ENCODE results near the gene DDX21.
A peak's percentile ranks its signal among the peaks of the same experiment; 100 is the strongest.
"Not testable (repeated sequence)": the region's sequence is repeated elsewhere in the genome, so short reads cannot be mapped to it uniquely, and the experiment has no call there.

Gene DDX21

DNA sequence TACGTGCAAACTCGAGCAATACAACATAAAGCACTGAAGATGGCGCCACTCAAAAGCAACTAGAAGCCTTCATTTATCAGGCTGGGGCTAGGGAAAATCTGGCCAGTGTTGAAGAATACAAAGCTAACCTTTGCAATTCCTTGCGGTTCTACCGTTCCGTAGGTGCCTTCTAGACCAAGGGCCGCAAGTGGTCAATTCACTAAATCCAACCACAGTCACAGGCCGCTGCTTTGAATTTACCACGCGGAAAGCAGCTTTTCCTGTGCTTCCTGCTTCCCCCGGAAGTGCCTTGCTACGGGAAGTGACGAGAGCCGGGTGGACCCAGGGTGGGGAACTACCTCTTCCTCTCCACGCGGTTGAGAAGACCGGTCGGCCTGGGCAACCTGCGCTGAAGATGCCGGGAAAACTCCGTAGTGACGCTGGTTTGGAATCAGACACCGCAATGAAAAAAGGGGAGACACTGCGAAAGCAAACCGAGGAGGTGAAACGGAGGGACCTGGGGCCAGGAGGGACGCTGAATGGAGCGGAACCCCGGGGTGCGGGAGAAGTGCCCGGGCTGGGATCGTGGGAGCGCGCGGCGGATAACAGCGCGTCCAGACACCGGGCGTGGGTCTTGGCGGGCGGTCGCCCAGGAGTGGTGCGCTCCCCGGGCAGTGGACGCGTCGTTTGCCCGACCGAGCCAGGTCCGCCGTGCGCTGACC, at the start of gene DDX21:
TSS of gene DDX21 (plus strand) at position 339 of the 701 bp plus-strand sequence. CDS start at position 395, 56 bp downstream.
- peak; percentile 92 for DNase-seq

DNA sequence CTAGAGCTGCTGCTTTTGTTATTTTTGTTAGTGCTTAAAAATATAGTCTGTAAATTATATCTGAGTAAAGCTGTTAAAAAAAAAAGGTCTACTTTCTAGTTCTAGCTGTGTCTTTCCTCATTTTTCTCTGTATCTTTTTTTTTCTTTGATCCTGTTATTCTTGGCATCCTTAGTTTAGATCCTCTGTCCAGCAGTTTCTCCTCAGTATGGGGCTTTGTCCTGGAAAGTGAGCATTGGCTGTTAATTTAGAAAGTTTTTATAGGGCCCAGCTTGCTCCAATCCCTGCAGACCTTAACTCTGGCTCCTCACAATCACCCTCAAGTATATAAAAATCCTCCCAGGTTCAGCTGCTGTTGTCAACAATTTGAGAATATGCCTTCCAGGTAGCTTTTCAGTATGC, 31.4 kb upstream of the DDX21 start:
- no peak for DNase-seq

DNA sequence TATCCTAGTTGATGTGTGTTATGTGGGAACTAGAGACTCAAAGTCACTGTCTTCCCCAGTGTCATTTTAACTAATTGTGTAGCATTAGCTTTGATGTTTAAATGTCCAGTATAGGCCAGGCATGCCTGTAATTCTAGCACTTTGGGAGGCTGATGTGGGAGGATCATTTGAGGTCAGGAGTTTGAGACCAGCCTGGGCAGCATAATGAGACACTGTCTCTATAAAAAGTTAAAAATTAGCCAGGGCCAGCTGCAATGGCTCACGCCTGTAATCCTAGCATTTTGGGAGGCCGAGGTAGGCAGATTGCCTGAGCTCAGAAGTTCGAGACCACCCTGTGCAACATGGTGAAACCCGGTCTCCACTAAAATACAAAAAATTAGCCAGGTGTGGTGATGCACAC, 30.5 kb upstream of the DDX21 start:
- DNase-seq: no peak

DNA sequence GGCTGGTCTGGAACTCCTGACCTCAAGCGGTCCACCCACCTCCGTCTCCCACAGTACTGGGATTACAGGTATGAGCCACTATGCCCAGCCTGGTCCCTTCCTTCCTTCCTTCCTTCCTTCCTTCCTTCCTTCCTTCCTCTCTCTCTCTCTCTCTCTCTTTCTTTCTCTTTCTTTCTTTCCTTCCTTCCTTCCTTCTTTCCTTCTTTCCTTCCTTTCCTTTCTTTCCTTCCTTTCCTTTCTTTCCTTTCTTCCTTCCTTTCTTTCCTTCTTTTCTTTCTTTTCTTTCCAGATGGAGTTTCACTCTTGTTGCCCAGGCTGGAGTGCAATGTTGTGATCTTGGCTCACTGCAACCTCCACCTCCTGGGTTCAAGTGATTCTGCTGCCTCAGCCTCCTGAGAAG, 26.8 kb upstream of the DDX21 start:
- not testable (repeated sequence) for DNase-seq

DNA sequence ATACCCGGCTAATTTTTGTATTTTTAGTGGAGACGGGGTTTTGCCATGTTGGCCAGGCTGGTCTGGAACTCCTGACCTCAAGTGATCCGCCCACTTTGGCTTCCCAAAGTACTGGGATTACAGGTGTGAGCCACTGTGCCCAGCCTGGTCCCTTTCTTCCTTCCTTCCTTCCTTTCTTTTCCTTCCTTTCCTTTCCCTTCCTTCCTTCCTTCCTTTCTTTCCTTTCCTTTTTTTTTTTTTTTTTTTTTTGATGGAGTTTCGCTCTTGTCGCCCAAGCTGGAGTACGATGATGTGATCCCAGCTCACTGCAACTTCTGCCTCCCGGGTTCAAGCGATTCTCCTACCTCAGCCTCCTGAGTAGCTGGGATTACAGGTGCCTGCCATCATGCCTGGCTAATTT, 26.1 kb upstream of the DDX21 start:
- not testable (repeated sequence) for DNase-seq

DNA sequence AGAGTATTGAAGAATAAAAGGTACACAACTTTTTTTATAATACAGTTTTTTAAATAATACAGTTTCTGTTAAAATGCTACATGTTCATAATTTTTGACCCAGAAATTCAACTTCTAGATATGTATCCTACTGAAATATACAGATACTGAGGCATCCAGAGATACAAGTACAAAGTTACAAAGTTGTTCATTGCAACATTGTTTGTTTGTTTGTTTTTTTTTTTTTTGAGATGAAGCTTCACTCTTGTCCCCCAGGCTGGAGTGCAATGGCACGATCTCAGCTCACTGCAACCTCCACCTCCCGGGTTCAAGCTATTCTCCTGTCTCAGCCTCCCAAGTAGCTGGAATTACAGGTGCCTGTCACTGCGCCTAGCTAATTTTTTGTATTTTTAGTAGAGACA, 23.1 kb upstream of the DDX21 start:
- DNase-seq: not testable (repeated sequence)

DNA sequence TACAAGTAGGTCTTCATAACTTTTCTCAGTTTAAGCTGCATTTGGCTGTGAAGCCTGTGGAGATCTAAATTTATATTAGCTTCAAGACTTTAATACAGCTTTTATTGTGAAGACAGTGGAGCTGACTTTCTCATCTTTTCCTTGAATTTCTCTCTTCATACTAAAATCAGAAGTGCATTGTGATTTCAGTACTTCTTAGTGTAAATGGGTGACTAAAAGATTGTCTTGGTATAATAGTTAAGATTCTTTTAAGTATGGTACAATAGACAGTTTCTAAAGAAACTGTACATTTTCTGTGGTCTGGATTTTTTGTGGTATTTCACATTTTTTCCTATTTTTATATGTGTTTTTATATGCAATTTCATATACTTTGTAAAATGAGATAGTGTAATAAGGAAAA, 21.0 kb upstream of the DDX21 start:
- no peak for DNase-seq

DNA sequence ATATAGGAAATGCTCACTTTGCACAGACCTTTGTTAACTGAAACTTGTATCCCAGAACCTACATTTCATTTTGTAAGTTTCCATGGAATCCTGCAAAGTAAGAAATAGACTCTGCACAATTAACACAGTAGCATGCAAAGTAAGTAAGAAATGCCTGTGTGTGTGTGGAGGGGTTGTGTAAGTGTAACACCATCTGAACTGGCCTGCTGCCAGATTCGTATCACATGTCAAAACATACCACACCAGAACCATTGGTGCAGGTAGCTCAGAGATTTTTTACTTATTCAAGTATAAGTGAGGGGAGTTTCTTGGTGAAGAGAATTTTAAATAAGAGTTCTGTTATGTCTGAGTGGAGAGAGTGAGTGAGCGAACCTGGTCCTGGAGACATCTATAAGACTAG, 17.9 kb upstream of the DDX21 start:
- no peak for DNase-seq

DNA sequence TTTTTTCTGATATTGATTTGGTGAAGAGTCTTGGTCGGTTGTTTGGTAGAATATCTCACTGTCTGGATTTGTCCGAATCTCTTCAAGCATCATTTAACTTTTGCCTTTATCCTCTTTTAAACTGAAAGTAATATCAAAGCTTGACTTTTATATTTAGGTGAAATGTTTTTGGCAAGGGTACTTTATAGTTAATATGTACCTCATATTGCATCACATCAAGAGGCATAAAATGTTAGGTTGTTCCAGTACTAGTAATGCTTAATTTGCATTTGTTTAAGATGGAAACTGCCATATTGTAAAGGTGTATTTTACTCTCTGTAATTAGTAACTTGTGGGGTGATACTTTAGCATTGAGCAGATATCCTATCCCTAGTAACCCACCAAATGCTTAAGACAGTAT, 17.1 kb upstream of the DDX21 start:
- no peak for DNase-seq

DNA sequence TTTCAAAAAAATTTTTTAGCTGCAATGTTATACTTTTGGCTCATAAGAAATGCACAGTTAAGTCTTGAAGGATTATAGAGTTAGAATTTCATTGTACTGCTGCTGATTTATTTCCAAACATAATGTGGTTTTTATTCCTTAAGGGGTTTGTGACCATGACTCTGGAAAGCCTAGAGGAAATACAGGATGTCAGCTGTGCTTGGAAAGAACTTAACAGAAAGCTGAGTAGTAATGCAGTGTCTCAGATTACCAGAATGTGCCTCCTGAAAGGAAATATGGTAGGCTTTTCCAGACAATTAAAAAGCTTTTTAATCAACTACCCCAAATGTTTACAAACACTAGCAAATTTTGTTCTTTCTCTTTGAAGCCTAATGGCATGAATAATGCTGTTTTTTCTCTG, 15.1 kb upstream of the DDX21 start:
- not testable (repeated sequence) for DNase-seq

DNA sequence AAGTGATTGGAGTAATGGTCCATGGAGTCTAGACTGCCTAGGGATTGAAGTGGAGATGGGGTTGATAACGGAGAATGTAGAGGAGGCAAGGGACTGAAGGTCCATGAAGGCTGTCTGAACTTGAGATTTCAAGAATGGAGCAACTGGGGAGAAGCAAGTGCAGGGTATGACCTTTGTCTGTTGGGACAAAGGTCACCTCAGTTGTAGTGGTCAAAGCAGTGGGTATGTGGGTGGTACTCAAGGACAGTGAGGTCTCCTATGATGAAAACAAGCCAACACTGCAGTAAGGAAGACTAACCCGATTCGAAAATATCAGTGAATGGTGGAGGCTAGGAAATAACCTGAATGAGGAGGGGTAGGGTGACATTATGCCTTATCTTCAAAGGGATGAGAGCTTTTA, 5.4 kb upstream of the DDX21 start:
- DNase-seq: no peak

DNA sequence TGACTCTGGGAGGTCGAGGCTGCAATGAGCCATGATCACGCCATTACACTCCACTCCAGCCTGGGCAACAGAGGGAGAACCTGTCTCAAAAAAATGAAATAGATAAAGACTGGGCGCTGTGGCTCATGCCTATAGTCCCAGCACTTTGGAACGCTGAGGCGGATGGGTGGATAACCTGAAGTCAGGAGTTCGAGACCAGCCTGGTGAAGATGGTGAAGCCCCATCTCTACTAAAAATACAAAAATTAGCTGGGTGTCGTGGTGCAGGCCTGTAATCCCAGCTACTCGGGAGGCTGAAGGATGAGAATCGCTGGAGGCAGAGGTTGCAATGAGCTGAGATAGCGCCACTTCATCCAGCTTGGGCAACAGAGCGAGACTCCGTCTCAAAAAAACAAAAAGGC, 1.1 kb upstream of the DDX21 start:
- DNase-seq: no peak

DNA sequence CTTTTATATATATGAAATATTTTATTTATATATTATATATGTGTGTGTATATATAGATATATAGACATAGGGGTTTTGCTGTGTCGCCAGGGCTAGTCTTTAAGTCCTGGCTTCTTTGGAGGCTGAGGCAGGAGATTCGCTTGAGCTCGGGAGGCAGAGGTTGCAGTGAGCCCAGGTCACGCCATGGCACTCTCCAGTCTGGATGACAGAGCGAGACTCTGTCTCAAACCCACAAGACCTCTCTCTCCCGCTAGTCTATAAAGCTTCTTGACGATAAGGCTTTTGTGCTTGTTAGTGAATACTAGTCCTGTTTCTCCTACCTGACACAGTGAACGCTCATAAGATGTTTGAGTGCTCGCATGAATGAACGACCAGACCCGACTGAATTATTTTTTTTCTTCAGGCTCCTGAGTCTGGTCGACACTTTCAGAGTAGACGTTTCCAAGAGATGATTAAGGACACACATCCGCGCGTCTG, 577 bp upstream of the DDX21 start:
- DNase-seq: no peak

DNA sequence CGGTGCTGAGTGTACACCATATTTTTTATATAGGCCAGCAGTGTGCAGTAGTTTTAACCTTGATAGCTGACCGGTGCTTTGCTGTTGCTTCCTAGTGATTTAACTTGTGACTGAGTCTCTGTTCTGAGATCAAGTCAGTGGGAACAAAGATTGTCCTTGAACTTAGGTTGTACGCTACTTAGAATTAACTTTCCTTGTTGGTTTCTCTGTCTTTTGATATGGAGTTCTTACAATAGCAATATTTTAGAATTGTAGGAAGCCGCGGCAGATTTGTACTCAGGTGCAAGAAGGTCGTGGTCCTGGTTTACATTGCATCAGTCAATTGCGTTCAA, 1.3 kb downstream of the DDX21 start:
- DNase-seq: no peak

DNA sequence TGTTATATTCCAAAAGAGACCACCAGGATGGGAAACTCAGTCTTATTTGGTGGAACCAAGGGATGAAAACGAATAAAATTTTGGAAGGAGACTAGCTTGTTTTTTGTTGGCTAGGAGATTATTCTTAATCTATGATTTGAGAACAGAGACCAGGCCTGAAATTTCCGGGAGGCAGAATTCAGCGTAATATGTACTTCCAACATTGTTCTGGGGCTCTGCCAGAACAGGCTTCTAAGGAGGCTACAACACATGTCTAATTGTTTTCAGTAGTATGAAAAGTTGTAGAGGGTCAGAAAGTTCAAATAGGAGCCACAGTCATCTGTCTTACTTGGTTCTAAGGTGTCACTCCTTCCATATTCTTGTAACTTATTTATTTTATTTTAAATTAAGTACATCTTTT, 1.7 kb downstream of the DDX21 start:
- no peak for DNase-seq

DNA sequence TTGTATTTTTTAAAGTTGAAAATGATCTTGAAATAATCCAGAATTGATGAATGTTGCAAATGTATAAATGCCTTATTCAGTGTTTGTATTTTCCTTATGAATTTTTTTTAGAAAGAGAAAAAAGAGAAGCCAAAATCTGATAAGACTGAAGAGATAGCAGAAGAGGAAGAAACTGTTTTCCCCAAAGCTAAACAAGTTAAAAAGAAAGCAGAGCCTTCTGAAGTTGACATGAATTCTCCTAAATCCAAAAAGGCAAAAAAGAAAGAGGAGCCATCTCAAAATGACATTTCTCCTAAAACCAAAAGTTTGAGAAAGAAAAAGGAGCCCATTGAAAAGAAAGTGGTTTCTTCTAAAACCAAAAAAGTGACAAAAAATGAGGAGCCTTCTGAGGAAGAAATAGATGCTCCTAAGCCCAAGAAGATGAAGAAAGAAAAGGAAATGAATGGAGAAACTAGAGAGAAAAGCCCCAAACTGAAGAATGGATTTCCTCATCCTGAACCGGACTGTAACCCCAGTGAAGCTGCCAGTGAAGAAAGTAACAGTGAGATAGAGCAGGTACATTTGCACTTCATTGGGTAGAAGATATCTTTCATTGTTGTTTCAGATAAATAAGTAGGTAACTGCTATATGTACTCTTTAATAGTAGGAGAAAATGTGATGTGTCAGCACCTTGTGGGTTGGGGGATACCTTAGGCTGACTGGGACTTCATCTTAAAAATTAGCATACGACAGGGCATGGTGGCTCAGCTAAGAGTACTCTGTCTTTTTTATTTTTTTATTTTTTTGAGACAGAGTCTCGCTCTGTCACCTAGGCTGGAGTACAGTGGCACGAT, 3.9 kb downstream of the DDX21 start:
- DNase-seq: no peak

DNA sequence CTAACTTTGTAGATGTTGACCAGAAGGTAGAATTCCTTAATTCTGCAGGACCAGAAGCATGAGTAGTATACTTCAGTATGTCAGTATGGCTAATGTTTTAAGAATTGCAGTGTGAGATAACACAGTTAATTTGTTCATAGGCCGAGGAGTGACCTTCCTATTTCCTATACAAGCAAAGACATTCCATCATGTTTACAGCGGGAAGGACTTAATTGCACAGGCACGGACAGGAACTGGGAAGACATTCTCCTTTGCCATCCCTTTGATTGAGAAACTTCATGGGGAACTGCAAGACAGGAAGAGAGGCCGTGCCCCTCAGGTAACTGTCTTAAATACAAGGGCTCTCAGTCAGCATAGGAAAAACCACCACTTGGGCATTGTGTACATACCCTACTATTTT, 7.2 kb downstream of the DDX21 start:
- DNase-seq: no peak

DNA sequence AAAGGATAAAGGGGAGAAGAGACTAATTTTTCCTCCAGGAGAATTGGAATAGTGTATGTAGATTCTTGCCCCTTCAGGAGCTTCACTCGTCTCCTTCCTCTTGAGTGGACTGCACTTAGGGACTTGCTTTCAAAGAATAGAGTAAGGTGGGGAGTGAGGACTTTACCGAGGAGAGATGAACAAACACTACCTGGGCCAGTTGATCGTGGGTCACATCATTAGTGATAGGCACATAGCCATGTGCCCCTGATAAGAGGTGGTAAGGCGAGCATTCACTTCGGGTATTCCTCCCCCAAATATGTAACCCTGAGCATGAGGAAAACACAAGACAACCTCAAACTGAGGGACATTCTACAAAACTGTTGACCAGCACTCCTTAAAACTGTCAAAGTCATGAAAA, 18.0 kb downstream of the DDX21 start:
- no peak for DNase-seq

DNA sequence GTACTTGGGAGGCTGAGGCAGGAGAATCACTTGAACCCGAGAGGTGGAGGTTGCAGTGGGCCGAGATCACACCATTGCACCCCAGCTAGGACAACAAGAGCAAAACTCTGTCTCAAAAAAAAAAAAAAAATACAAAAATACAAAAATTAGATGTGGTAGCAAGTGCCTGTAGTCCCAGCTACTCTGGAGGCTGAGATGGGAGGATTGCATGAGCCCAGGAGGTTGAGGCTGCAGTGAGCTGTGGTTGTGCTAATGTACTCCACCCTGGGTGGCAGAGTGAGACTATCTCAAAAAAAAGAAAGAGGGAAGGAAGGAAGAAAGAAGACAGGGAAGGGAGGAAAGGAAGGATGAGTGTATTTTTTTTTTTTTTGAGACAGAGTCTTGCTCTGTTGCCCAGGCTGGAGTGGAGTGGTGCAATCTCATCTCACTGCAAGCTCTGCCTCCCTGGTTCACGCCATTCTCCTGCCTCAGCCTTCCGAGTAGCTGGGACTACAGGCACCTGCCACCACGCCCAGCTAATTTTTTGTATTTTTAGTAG, 20.0 kb downstream of the DDX21 start:
- not testable (repeated sequence) for DNase-seq

DNA sequence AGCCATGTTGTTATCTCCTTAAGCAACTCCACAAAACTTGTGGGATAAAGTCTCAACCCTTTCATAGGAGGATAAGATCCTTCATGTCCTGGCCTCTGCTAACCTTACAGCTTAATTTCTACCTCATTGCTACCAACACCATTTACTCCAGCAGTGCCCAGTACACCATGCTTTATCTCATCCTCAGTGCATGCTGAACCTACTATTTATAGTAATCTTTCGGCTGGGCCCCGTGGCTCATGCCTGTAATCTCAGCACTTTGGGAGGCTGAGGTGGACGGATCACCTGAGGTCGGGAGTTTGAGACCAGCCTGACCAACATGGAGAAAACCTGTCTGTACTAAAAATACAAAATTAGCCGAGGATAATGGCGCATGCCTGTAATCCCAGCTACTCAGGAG, 23.8 kb downstream of the DDX21 start:
- DNase-seq: not testable (repeated sequence)

DNA sequence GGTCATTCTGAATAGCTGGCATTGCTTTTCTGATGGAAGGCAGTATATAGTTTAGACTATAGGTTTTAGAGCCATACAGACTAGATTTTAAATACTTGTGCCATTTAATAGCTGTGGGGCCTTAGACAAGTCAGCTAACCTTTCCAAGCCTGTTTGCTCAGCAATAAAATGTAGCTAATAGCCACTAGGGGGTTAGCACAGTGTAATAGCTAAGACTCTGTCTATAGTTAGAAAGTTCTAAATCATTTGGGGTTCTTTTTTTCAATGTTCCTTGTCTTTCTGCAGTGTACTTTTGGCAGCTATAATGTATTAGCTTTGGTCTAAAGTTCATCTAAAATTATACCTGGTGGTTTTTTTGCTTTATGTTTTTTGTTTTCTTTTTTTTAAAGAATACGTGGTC, 25.1 kb downstream of the DDX21 start:
- no peak for DNase-seq

DNA sequence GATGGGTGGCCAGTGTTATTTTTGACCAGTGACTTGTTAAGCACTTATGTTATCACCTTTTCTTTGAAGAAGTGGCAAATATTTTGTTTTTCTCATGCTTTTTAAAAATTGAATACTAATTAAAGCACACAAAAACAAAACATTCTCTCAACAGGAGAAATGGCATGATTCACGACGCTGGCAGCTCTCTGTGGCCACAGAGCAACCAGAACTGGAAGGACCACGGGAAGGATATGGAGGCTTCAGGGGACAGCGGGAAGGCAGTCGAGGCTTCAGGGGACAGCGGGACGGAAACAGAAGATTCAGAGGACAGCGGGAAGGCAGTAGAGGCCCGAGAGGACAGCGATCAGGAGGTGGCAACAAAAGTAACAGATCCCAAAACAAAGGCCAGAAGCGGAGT, 26.4 kb downstream of the DDX21 start:
- DNase-seq: no peak

DNA sequence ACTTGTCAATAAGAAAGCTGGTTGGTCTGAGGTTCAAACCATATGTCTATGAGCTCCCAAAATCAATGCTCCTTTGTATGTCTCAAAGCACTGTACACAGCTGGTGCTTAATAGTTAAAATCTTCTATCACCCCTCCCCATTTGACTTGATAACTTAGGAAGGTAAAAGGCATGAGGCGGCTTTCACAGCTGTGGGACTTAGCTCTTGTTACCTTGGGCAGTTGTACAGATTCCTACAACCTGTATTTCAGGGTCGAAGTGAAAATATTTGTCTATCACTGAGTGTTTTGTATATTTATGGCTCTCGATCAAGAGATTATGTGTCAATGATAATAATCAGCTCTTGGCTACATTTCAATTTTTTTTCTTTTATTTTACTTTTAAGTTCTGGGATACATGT, 31.6 kb downstream of the DDX21 start:
- no peak for DNase-seq

Measured in right forelimb (tissue), 1 donor.